Neutrophil (primary cell): ENCODE measurements around the gene VMAC.

Experiments used
- H3K27ac ChIP-seq: fragments of 200-600 bp; sonication (generic); 2 replicates; pipeline ENCODE4 v1.5.1; 2016; ENCODE audit warnings: mild to moderate bottlenecking, moderate library complexity
- H3K27me3 ChIP-seq: fragments of 200-600 bp; sonication (generic); 2 replicates; pipeline ENCODE4 v1.6.0; 2016; ENCODE audit warnings: mild to moderate bottlenecking
- H3K36me3 ChIP-seq: fragments of 200-600 bp; sonication (generic); 2 replicates; pipeline ENCODE4 v1.5.1; 2017
- H3K4me1 ChIP-seq, 2 experiments: fragments of 200-600 bp in 1 of 2; sonication (generic) in 1 of 2; 1 replicate in 1 of 2; 2 replicates in 1 of 2; pipeline versions ENCODE4 v1.5.1 to v1.6.1; 2013 to 2016; ENCODE audit warnings: low read depth in 1 of 2, low read length in 1 of 2, mild to moderate bottlenecking in 1 of 2, moderate library complexity in 1 of 2; ENCODE audit not compliant: control insufficient read depth in 1 of 2, insufficient read depth in 1 of 2
- H3K4me3 ChIP-seq, 2 experiments: fragments of 200-600 bp in 1 of 2; sonication (generic) in 1 of 2; 1 replicate in 1 of 2; 2 replicates in 1 of 2; pipeline ENCODE4 v1.5.1; 2013 to 2016; ENCODE audit warnings: low read depth in 1 of 2, low read length in 1 of 2, mild to moderate bottlenecking in 1 of 2, moderate library complexity in 1 of 2
- H3K9me3 ChIP-seq: fragments of 200-600 bp; sonication (generic); 2 replicates; pipeline ENCODE4 v1.5.1; 2016
- CTCF ChIP-seq: fragments of 200-600 bp; sonication (generic); IDR thresholded peaks from 2 replicates; pipeline ENCODE4 v1.5.1; 2016; ENCODE audit warnings: antibody characterized with exemption

Gene VMAC

GRCh38 chr19:5921516-5922160 is 17.0 kb downstream of the VMAC start:
- no peaks in the 10 kb centered on the region for H3K4me1 ChIP-seq
- no peaks in the 10 kb centered on the region for H3K27me3 ChIP-seq
- H3K4me3 ChIP-seq = no peak overlapping the region
- H3K9me3 ChIP-seq = no peaks in the 10 kb centered on the region
- no peak for TF ChIP-seq CTCF
- peaks cover 100% of the 10 kb centered on the region for H3K36me3 ChIP-seq
- H3K27ac ChIP-seq = no peak overlapping the region

- no peaks in the 10 kb centered on the region for H3K4me1 ChIP-seq
- H3K36me3 ChIP-seq = peaks cover 100% of the 10 kb centered on the region
- H3K9me3 ChIP-seq = no peaks in the 10 kb centered on the region
- no peak overlapping the region for H3K4me3 ChIP-seq
- no peaks in the 10 kb centered on the region for H3K27me3 ChIP-seq
- TF ChIP-seq CTCF = no peak
- no peak overlapping the region for H3K27ac ChIP-seq
These were observed 17.5 kb downstream of the VMAC start for GRCh38 chr19:5922161-5922545.

- H3K27ac ChIP-seq = no peak overlapping the region
These were observed 18.7 kb downstream of the VMAC start for GRCh38 chr19:5923356-5923755.

DNA sequence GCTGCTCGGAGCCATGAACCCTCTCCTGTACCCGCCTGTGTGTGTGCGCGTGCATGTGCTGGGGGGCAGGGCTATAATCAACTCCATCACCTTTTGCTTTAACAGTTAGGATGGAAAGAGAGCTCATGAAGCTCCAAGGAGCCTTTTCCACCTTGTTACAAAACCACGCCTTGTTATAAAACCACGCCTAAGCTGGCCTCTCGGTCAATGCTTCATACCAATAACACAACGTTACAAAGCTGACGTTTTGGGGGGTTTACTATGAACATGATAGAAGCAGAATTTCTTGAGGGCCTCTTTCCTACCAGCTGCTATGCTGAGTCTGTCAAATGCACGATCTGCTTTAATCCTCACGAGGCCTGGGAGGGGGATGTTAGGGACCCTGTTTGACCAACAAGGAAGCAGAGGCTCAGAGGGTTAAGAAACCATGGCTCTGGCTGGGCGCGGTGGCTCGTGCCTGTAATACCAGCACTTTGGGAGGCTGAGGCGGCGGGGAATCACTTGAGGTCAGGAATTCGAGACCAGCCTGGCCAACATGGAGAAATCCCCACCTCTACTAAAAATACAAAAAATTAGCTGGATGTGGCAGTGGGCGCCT is 21.3 kb downstream of the VMAC start:
- Histone ChIP-seq H3K4me1 (no peaks in the 10 kb centered on the region), H3K36me3 (peaks cover 100% of the 10 kb centered on the region), H3K4me3 (no peak overlapping the region), H3K27me3 (no peaks in the 10 kb centered on the region), H3K27ac (no peak overlapping the region), H3K9me3 (no peaks in the 10 kb centered on the region)
- no peak for TF ChIP-seq CTCF

More at GRCh38 chr19:5923356-5923755, 18.7 kb downstream of the VMAC start:
- no peak for TF ChIP-seq CTCF
- Histone ChIP-seq H3K9me3 (no peaks in the 10 kb centered on the region), H3K27me3 (no peaks in the 10 kb centered on the region), H3K4me3 (no peak overlapping the region), H3K36me3 (peaks cover 100% of the 10 kb centered on the region), H3K4me1 (no peaks in the 10 kb centered on the region)

GRCh38 chr19:5926641-5927440 is 22.2 kb downstream of the VMAC start:
- Histone ChIP-seq H3K27ac (no peak overlapping the region), H3K36me3 (peaks cover 100% of the 10 kb centered on the region), H3K4me3 (no peak overlapping the region), H3K9me3 (no peaks in the 10 kb centered on the region), H3K27me3 (no peaks in the 10 kb centered on the region), H3K4me1 (no peaks in the 10 kb centered on the region)
- no peak for TF ChIP-seq CTCF
